ENCODE data around the gene SMIM20.

The SMIM20 gene

DNA sequence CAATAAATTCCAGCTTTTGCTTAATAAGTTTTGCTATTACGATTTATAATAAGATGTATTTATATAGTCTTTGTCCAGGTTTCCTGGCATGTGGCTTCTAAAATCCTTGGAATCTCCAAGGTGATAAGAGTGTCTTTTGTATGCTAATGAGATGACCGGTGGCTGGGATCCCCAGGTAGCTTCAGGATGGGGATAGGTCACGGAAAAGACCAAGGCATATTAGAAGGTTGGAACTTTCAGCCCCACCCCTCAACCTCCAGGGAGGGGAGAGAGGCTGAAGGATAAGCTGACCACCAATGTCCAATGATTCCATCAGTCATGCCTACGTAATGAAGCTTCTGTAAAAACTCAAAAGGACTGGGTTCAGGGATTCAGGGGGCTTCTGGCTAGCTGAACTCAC, 41.7 kb downstream of the SMIM20 start:
- no peak for DNase-seq (ENCODE audit: low spot score)

DNA sequence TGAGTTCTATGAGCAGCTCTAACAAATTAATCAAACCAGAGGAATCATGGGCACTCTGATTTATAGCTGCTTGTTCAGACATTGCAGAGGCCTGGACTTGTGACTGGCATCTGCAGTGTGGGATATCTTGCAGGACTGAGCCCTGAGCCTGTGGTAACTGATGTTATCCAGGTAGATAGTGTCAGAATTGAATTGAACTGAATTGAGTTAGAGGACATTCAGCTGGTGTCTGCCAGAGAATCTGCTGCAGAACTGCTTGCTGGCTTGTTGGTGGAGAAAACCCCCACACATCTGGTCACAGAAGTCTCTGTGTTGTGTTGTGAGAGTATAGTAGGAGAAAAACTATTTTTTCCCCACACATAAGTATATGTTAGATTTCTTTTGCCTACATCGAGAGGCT, 42.2 kb downstream of the SMIM20 start:
- no peak for DNase-seq (ENCODE audit: low spot score)

DNA sequence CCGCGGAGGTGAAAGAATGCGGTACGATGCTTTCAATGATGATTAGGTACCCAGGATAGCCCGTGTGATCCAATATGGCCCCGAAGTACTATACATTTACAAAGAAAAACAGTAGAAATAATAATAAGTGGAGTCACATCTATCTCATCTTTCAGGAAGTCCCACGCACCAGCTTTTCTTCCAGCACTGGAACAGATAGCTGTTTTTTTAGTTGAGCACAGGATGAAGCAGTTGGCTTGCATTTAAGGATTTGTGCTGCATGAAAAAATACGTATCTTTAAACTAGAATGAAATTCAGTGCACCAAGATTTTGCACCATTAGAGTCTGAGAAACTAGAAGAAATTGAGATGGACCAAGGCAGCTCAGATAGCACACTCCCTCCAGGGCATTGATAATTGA, 44.1 kb downstream of the SMIM20 start:
- no peak for DNase-seq (ENCODE audit: low spot score)

DNA sequence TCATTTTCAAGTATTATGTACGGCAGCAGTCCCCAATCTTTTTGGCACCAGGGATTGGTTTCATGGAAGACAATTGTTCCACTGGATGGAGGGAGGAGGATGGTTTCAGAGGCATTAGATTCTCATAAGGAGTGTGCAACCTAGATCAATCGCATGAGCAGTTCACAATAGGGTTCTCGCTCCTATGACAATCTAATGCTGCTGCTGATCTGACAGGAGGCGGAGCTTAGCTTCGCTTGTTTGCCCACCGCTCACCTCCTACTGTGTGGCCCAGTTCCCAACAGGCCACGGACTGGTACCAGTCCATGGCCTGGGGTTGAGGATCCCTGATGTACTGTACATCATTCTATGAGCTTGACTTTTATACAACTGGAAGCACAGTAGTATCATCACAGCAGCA, 48.4 kb downstream of the SMIM20 start:
- DNase-seq (ENCODE audit: low spot score), result no peak

DNA sequence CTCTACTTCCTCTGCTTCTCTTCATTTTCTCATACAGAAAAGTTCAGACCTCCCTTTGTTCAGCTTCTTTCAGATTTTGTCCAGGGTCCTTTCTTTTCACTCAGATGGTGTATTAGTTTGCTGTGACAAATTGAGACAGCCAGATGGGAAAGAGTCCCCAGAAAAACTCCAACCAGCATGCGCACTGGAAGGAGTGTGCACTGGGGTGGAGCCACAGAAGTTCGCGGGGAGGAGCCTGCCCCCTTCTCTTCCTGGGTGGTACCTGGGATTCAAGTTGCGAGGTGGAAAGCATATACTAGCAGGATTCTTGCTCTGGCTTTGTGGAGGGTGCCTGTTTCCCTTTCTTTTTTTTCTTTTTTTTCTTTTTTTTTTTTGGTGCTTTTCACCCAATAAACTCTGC, 51.6 kb downstream of the SMIM20 start:
- no peak for DNase-seq (ENCODE audit: low spot score)

DNA sequence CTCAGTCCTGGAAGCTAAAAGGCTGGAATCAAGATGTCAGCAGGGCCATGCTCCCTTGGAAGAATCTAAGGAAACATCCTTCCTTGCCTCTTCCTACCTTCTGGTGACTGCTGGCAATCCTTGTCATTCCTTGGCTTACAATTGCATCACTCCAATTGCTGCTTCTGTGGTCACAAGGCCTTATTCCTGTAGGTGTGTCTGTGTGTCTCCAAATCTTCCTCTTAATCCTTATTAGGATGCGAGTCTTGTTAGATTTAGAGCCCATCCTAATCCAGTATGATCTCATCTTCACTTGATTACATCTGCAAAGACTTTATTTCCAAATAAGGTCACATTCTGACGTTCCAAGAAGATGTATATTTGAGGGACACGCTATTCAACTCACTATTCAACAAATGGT, 52.2 kb downstream of the SMIM20 start:
- no peak for DNase-seq (ENCODE audit: low spot score)

DNA sequence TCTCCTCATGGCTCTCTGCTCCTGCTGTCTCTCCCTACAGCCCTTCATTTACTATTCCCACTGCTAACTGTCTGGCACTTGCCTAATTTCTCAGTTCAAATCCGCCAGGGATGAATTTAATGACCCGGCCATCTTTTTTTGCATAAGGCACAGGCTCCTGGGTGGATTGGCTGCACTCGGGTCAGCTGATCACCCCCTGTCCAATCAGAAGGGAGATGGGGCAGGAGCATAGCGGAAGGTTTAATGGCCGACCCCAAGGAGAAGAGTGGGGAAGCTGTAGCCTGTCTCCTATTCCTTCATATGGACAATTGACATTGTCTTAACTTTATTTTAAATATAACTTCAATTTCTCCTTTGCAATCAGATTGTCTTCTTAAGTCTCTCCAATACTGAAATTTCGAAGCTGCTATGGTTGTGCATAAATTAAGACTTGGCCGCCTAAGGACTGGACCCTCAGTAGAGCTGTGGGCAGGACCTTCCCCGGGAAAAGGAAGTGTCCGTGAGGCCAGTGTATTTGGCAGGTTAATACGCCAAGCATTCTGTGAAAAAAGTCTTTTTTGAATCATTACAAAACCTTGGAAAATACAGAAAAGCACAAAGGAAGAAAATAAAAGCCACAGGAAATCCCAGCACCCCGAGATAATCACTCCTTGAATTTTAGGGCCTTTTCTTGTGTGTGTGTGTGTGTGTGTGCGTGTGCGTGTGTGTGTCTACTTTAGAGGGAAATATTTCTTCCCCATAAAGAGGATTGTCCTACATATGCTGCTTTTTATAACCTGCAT, 55.5 kb downstream of the SMIM20 start:
- no peak for DNase-seq (ENCODE audit: low spot score)

DNA sequence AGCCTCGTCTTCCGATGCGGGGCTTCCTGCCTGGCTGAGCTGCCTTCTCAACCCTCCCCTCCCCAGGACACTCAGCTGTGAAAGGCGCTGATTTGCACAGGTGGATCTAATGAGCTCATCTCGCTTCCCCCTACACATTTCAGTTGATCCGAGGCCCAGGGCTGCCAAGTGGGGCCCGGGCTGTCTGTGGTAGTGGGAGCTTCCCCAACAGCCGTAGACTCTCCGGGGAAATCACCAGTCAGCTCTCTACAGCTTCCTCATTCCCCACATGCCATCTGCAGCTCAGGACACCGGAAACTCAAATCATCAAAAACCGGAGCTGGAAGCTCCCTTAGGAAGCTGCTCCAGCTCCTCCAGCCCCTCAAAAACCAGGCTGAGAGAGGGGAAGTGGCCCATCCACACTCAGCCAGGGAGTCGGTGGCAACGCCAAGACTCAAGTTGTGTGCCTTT, 56.2 kb downstream of the SMIM20 start:
- no peak for DNase-seq (ENCODE audit: low spot score)

DNA sequence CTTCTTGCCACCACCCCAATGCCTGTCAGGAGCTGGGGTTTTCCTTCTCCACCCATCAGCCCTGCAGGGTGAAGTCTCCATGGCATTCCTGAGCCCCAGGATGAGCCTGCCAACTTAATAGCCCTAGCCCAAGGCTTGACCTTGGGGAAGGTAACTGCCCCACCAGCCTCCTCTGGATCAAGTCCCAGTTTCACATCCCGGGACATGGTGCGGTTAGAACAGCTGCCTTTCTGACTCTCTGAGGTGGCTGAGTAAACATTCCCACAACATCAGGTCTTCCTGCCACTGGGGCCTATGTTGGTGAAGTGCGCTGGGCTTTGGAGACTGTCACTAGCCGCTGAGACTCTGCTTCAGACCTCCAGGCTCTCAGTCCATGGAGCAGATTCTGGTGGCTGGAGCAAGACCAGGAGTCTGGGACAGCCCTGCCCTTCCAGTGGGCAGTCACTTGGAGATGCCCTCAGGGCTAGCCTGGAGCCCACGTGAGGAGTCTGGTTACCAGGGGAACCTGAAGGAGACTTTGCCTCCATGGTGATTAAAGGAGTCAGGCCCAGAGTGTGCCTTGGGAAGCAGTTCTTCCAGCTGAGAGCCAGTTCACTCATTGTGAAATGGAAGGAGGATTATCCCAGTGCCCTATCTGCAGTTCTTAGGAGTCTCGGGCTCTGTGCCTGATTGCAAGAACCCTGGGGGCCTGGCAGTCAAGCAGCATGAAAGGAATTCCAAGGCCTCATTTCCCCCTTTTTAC, 56.8 kb downstream of the SMIM20 start:
- no peak for DNase-seq (ENCODE audit: low spot score)

DNA sequence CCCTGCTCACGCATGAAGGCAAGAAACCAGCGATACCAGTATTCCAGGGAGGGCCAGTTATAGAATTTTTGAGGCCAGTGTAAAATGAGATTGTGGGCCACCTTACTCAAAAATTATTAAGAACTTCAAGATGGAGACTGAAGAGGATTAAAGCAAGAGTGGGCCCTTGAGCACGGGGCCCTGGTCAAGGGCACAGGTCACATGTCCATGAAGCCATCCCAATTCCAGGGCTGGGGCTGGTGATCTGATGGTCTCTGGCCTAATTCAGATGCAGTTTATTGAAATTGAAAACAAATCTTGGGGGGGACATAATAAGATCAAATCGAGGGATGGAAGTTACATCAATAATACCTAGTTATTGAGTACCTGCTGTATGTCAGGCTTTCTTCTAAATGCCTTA, 58.3 kb downstream of the SMIM20 start:
- no peak for DNase-seq (ENCODE audit: low spot score)

DNA sequence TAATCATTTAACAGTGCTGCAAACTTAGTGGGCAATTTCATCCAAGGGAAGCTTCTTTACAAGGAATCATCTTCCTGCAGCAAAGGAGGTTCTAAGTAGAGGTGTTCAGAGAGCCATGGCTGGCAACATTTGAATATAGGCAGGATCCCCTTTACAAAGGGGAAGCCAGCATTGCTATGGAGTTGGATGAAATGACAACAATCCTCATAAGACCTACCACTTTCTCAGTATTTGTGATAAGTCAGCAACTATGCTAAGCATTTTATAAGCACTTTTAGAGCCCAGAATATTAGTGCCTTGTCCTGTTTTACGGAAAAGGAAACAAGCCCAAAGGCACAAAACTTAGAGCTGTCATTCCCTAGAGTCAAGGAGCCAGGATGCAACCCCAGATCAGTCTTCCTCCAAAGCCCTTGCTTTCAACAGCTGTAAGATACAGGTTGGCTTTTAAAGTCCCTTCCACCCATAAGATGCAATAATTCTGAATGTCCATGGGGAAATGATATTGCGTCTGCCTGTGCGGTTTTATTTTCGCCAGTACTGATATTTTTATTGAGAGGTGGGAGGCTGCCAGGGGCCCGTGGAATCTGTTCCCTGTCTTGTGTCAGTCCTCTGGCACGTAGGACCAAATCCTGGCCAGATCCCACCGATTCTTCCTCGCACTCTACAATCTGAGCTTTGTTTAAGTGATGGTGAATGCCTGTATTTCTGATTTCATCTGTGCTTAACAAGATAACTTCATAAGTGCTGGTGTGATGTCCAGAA, 59.1 kb downstream of the SMIM20 start:
- DNase-seq (ENCODE audit: low spot score), result no peak

DNA sequence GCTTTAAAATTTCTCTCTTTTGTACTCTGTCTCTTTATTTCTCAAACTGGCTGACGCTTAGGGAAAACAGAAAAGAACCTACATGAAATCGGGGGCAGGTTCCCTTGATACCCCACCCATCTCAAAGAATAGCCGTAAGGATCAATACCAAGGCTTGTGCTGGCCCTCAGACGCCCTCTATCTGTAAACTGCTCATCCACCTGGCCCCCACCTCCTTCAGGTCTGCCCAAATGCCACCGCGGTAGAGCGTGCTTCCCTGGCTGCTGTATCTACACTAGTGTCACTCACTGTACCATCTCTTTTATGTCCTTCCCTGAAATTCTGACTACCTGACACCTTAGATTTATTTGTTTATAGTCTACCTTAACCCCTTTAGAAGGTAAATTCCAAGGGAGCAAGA, 62.8 kb downstream of the SMIM20 start:
- DNase-seq (ENCODE audit: low spot score), result no peak

DNA sequence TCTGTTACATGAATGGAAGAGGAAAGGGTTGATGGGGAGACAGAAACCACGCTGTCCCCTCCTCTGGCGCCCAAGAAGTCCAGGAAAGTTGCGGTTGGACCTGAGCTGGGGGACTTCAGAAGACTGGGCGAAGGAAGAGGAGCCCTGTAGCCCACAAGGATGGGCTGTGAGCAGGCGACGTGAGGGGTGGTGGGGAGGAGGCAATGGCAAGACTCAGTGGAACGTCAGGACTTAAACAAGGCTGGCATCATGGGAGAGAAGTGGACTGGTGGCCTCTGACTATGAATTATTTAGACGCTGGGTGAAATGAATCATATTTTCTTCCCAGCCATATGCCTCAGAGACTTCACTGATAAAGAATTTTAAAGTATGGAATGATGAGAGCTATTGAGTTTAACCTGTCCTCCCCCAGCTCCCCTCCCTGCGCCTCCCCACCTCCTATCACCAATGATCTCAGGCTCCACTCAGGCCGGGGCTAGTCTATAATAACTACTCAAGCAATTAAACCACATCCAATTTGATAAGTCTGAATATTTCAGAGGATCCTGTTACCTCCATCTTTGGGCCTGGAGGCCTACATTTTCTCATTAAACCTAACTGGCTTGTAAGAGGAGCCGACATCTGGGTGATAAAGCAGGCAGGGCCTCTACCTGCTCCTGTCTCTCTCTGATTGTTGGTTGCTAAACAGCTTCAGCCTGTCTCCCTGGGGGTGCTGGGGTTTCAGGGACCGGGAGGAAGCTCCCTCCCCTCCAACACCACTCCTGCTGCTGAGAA, 63.6 kb downstream of the SMIM20 start:
- no peak for DNase-seq (ENCODE audit: low spot score)

DNA sequence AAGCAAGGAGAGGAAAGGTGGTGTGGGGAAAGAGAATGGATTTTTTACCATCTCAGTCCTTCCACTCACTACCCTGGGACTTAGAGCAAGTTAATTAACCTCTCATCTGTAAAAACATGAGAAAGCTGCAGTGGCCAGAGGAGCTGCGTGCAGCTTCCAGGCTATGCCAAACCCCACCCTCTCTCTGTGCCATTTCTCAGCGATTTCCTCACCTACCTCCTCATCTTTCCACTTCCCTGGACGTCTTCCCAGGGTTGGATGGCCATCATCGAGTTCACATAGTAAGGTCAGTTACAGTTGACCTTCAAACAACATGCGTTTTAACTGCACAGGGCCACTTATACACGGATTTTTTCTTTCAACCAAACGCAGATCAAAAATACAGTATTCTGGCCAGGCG, 64.3 kb downstream of the SMIM20 start:
- no peak for DNase-seq (ENCODE audit: low spot score)
